HG02973 (cell line): Measurements from ENCODE around the gene TBXAS1.

Experiments used
- ATAC-seq: cut with Tn5 transposase; IDR thresholded peaks from one replicate; pipeline ENCODE4 v1.9.1; 2021; ENCODE audit warnings: moderate library complexity; ENCODE audit not compliant: unreplicated experiment

The TBXAS1 gene

GRCh38 chr7:139829025-139829774, at the start of gene TBXAS1:
TBXAS1 (plus strand) TSS chr7:139829264; CDS start chr7:139829391, 127 bp downstream.
- peak; percentile 64 for ATAC-seq

DNA sequence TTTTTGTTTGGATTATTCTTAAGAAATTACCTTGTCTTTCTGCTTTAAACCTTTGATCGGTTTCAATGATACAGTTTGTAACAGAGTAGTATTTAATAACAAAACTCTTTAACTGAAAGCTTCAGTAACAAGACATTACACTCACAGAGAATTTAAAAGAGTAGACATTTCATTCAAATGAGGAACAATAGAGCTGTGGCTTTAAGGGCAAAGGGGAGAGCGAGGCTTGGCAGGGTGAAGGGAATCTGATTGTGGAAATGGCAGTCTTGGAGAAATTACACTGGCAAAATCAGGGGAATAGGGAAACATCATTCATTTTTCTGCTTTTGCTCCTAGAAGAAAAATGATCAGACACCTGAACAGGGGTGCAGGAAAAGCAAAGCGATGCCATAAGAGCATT, 46.1 kb upstream of the TBXAS1 start:
- ATAC-seq: no peak

- ATAC-seq: no peak
Measured at GRCh38 chr7:139783647-139784385, 45.2 kb upstream of the TBXAS1 start.

GRCh38 chr7:139784648-139785047, 44.4 kb upstream of the TBXAS1 start:
- ATAC-seq: no peak

DNA sequence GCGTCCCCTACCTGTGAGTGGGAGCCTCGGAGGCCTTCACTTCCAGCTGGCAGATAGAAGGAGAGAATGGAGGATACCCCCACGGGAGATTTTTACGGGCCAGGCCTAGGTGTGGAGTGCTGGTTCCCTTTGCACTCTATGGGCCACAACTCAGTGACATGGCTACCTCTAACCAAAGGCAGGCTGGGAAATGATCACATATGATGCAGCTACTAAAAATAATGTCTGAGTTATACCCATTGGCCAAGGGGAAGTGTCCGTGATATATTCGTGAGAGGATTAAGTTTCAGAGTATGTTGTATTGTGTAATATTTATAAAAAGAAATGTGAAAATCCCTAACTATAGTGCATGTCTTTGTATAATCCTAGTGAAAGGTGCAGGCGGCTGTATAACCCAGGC, 37.7 kb upstream of the TBXAS1 start:
- no peak for ATAC-seq

GRCh38 chr7:139797607-139798006, 31.5 kb upstream of the TBXAS1 start:
- no peak for ATAC-seq

- ATAC-seq: no peak
Measured at GRCh38 chr7:139798221-139798620, 30.8 kb upstream of the TBXAS1 start.

GRCh38 chr7:139798892-139799291, 30.2 kb upstream of the TBXAS1 start:
- ATAC-seq: no peak

DNA sequence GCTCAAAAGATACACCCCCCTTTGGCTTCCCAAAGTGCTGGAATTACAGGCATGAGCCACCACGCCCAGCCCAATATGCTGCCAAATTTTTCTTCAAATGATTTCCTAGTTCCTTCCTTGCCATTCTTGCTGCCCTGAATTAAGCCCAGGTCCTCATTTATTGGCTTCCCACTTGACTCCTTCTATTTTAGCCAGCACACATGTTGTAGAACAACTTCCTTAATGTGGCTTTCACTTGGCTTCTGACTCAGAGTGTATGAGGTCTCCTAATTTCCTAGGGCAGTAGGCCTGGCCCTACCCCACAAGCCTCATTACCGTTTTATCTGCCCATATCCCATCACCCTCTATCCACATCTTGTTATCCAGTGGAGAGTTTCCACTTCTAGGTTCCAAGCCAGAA, 29.5 kb upstream of the TBXAS1 start:
- no peak for ATAC-seq

DNA sequence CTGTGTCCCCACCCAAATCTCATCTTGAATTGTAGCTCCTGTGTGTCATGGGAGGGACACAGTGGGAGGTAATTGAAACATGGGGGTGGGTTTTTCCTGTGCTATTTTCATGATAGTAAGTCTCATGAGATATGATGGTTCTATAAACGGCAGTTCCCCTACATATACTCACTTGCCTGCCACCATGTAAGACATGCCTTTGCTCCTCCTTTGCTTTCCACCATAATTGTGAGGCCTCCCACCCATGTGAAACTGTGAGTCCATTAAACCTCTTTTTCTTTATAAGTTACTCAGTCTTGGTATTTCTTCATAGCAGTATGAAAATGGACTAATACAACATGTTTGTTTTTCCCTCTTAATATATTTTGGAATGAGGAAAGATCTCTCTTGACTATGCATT, 24.5 kb upstream of the TBXAS1 start:
- no peak for ATAC-seq

DNA sequence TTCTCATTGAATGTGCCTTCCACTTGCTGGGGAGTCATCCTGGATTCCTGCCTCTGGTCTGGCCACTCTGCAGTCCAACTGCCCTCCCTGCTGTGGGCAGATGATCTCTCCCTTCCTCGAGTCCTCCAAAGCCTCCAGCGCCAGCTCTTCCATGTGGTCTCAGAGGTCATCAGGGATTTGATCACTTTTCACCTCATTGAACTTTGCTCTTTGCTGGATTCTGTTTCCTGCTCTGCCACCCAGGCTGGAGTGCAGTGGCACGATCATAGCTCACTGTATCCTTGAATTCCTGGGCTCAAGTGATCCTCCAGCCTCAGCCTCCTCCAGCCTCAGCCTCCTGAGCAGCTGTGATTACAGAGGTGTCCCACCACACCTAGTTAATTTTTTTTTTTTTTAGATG, 22.1 kb upstream of the TBXAS1 start:
- ATAC-seq: no peak

GRCh38 chr7:139808427-139808826, 20.6 kb upstream of the TBXAS1 start:
- no peak for ATAC-seq

DNA sequence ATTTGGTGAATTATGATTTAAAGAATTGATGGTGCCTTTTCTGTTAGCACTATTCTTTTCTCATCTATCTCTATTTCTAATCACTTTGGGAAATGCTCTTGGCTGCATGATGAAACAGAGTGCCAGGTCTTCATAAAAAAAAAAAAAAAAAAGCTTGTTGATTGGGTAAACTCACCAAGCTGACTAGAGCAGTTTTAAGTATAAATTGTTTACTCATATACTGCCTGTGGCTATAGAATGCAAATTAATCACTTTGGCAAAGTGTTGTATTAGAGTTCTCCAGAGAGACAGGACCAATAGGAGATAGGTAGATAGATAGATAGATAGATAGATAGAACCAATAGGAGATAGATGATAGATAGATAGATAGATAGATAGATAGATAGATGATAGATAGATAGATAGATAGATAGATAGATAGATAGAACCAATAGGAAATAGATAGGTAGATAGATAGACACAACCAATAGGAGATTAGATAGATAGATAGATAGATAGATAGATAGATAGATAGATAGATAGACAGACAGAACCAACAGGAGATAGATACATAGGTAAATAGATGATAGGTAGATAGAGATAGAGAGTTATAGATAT, 20.1 kb upstream of the TBXAS1 start:
- no peak for ATAC-seq

DNA sequence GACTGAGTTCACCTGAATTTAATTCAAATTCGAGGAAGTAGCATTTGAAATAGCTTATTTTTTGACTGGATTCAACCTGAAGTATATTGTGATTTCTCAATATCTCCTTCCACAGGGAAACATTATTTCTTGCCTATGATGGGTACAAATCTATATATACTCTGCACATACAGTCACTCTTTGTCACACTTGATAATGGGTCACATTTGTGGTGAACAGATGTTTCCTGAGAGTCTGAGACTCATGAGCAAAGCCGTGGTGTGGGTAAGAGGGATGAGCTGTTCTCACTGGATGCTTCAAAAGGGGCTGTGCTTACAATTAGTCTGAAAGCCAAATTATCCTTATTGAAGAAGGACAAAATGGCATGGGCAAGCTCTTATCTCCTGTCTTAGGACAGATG, 18.0 kb upstream of the TBXAS1 start:
- ATAC-seq: no peak

DNA sequence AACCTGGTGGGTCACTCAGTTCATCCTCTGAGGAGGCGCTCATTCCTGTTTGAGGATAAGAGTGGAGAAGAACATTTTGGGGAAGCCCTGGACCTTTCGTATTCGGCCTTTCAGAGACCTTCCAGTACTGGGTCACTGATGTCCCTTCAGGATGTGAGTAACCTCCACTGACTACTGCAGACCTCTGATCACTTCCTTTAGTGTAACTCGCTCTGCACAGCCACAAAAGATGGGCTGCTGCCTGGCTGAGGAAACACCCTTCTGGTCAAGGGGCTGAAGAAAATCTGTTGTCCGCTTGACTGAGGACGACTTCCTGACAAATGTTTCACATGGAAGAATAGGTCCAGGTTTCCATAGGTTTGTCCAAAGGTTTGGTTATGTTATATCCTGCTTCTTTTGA, 15.9 kb upstream of the TBXAS1 start:
- no peak for ATAC-seq

DNA sequence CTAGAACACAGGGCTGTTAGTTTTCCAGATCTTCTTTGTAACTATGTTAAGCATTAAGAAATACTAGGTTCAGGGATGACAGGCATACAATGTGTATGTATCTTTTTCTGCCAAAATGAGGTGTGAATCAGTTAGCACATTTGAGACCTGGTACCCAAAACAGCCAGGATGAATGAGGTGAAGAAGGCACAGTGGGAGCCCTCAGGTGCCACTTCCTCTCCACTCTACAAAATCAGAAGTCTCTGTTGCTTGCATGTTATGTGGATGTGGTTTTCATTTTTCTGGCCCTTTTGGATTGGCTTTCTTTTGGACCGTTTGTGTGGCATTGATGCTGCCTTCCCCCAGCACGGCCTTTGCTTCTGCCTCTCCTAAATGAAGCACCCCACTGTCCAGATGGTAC, 15.4 kb upstream of the TBXAS1 start:
- ATAC-seq: no peak

DNA sequence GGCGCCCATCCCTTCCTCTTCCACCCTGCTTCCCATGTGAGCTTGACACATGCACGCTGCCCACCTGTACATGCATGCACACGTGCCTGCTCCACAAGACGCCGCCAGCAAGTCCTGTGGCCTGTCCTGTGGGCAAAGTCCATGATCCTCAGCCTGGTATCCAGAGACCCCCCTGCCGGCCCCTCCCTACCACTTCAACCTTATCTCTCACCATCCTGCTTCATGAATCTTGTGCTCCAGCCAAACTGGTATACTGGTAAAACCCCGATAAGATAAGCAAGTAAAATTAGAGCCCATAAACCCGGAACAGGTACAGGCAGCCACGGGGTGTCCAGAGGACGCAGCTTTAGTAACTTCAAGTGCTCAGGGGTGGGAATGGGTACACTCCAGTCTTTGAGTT, 11.8 kb upstream of the TBXAS1 start:
- no peak for ATAC-seq

- no peak for ATAC-seq
Measured at GRCh38 chr7:139820089-139820488, 9.0 kb upstream of the TBXAS1 start.

GRCh38 chr7:139821349-139822105, 7.5 kb upstream of the TBXAS1 start:
- ATAC-seq: no peak

DNA sequence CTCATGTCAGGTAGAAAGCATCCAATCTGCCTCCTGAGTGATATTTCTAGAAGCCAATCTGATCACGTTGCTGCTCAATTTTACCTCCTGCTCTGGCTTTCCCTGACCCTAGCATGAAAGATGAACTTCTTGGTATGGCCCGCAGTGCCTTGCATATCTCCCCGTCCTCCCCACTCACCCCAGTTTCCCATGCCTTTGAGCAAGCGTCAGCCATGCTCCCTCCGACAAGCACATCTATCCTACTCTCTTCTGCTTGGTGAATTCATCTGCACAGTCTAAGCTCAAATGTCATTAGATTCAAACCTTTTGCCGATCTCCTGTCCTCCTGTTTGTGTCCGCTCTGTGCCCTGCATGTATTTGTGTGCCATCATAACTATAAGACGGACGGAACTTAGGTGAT, 6.2 kb upstream of the TBXAS1 start:
- no peak for ATAC-seq

DNA sequence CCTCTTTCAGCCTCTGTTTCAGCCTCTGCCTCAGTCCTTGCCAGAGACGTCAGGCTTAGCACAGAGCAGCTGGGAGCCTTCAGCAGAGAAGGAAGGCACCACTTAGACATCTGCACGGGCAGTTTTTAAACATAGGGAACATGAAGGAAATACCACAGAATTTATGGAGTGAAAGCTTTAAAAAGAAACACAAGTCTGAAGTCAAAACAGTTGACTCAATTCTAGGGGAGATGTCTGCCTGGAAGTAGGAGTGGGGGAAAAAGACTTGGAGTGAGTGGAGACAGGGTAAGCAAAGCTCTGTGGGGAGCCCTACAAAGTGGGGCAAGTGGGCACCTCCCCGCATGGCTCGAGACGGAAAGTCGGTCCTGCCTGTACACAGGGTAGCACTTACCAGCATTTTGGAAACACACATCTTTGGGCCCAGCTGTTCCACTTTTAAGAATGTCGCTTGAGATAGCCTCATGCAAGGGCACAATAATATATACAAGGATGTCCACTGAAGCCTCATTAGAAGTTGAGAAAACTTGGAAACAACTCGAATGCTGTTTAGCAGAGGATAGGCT, 5.0 kb upstream of the TBXAS1 start:
- no peak for ATAC-seq
